Esophagus muscularis mucosa (tissue), 4 donors: ENCODE results near the gene CKAP5. TPM values are rescaled to one million over a fixed set of nuclear protein-coding genes. Genes with fewer than 3 reads are reported as not detected.

ENCODE experiments used
- DNase-seq: peaks from one replicate; pipeline ENCODE4 v3.0.0-alpha.2; 2017; ENCODE audit errors: extremely low spot score
- H3K27ac ChIP-seq, 4 donors: fragments of 200-600 bp; sonication (generic); replicated peaks in 1 of 4; 1 replicate in 3 of 4; 2 replicates in 1 of 4; pipeline ENCODE4 v1.5.1; 2016 to 2019; ENCODE audit warnings: mild to moderate bottlenecking in 1 of 4
- H3K27me3 ChIP-seq, 4 donors: fragments of 200-600 bp; sonication (generic); one replicate each; pipeline versions ENCODE4 v1.5.1 to v1.6.0; 2016 to 2019
- H3K36me3 ChIP-seq, 4 donors: fragments of 200-600 bp; sonication (generic); one replicate each; pipeline ENCODE4 v1.5.1; 2016 to 2019
- H3K4me1 ChIP-seq, 4 donors: fragments of 200-600 bp; sonication (generic); one replicate each; pipeline ENCODE4 v1.5.1; 2016 to 2019
- H3K4me3 ChIP-seq, 4 donors: fragments of 200-600 bp; sonication (generic); 1 replicate in 2 of 4; 2 replicates in 2 of 4; pipeline ENCODE4 v1.5.1; 2016 to 2019; ENCODE audit warnings: mild to moderate bottlenecking in 4 of 4, moderate library complexity in 1 of 4
- H3K9me3 ChIP-seq, 4 donors: fragments of 200-600 bp; sonication (generic); 1 replicate in 3 of 4; 2 replicates in 1 of 4; pipeline ENCODE4 v1.5.1; 2016 to 2019
- EP300 ChIP-seq: sonication (generic); formaldehyde crosslinking; IDR thresholded peaks from one replicate; pipeline ENCODE4 v1.6.1; 2017; ENCODE audit warnings: antibody characterized with exemption
- POLR2A ChIP-seq: fragments of 450-650 bp; IDR thresholded peaks from one replicate; pipeline ENCODE4 v1.6.1; 2017; ENCODE audit warnings: antibody characterized with exemption, moderate library complexity, mild to moderate bottlenecking, low read depth
- POLR2AphosphoS5 ChIP-seq, 2 donors: sonication (generic); formaldehyde crosslinking; IDR thresholded peaks; one replicate each; pipeline ENCODE4 v1.6.1; 2017; ENCODE audit warnings: antibody characterized with exemption in 2 of 2
- WGBS: methylation state at CpG from one replicate; pipeline ENCODE4 v1.1.5; 2018; 5-methylcytosine and 5-hydroxymethylcytosine counted together
- intact Hi-C: fragments of 100-400 bp; cut with DNase I; formaldehyde crosslinking; loops from one replicate; pipeline ENCODE4 v1.15.1; 2023
- total RNA-seq, 4 donors: library from RNA; depleted of rRNA; stranded (reverse); fragments of >200 nt; gene quantifications; one replicate each; pipeline versions ENCODE4 v1.1.0 to v1.2.1, GENCODE V29; 2016
- TF ChIP-seq, protein P1 (sequence below), 3 experiments: fragments of 200-600 bp in 2 of 3; fragments of 450-650 bp in 1 of 3; sonication (generic) in 2 of 3; IDR thresholded peaks; one replicate each; pipeline ENCODE4 v1.5.1; 2017 to 2019; ENCODE audit warnings: antibody characterized with exemption in 3 of 3, mild to moderate bottlenecking in 2 of 3, moderate library complexity in 1 of 3

Gene CKAP5
- total RNA-seq, 4 donors from 2014 or later, result 32.4 to 49.2 (median 40.0) TPM

DNA sequence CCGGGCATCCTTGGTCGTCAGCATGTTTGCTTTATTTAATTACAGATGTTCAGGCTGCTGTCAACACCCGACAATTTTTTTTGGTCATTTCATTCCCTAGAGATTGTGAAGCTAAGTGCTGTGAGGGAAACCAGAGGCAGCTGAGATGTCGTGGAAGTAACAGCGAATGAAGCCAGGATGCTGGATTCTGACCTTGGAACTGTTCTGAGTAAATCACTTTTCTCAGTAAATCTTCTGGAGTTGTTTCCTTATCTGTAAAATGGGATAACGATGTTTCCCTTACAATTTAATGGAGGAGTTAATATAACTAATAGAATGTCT lies 390 bp upstream of the CKAP5 start:
- no peaks in the 10 kb centered on the region for H3K27me3 ChIP-seq
- H3K4me3 ChIP-seq, result peak overlapping the region; percentile 83 to 99 (median 92)
- TF ChIP-seq POLR2AphosphoS5 (IDR thresholded peaks at IDR 0.05) (no peak), POLR2A (no peak), EP300 (no peak)
- TF ChIP-seq, protein P1, sequence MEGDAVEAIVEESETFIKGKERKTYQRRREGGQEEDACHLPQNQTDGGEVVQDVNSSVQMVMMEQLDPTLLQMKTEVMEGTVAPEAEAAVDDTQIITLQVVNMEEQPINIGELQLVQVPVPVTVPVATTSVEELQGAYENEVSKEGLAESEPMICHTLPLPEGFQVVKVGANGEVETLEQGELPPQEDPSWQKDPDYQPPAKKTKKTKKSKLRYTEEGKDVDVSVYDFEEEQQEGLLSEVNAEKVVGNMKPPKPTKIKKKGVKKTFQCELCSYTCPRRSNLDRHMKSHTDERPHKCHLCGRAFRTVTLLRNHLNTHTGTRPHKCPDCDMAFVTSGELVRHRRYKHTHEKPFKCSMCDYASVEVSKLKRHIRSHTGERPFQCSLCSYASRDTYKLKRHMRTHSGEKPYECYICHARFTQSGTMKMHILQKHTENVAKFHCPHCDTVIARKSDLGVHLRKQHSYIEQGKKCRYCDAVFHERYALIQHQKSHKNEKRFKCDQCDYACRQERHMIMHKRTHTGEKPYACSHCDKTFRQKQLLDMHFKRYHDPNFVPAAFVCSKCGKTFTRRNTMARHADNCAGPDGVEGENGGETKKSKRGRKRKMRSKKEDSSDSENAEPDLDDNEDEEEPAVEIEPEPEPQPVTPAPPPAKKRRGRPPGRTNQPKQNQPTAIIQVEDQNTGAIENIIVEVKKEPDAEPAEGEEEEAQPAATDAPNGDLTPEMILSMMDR (IDR thresholded peaks at IDR 0.05), result no peak
- WGBS, result 11% methylated on average over 6 of the region's 6 CpGs
- no peak for DNase-seq
- intact Hi-C loops, result no loop called here
- H3K4me1 ChIP-seq, result peaks cover 16 to 31% (median 23%) of the 10 kb centered on the region in 4 donors
- H3K36me3 ChIP-seq, result no peaks in the 10 kb centered on the region
- no peaks in the 10 kb centered on the region for H3K9me3 ChIP-seq
- H3K27ac ChIP-seq, result peak overlapping the region in 3 of 4 donors; percentile 82 to 90 (median 89)

DNA sequence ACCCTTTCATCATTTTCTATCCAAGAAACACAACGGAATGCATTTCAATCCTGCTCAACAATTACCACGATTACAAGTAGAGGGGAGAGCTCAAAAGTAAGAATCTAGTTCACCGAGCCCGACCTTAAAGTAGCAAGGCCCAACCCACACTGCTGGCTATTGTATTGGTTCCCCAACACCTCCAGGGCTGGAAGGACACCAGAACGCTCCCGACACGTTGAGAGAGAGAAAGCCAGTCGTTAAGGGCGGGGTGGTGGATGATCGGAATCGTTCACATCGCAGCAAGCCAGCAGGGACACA lies 690 bp downstream of the CKAP5 start:
- H3K4me3 ChIP-seq, result peak overlapping the region; percentile 83 to 99 (median 92)
- DNase-seq, result no peak
- no peaks in the 10 kb centered on the region for H3K27me3 ChIP-seq
- H3K9me3 ChIP-seq, result no peaks in the 10 kb centered on the region
- WGBS, result 0% methylated on average over 12 of the region's 12 CpGs
- H3K27ac ChIP-seq, result peak overlapping the region; percentile 82 to 90 (median 89)
- TF ChIP-seq POLR2AphosphoS5 (IDR thresholded peaks at IDR 0.05), result no peak
- TF ChIP-seq POLR2A, result no peak
- TF ChIP-seq EP300, result no peak
- TF ChIP-seq, protein P1 (IDR thresholded peaks at IDR 0.05), result no peak
- intact Hi-C loops, result no loop called here
- peaks cover 16 to 31% (median 23%) of the 10 kb centered on the region in 4 donors for H3K4me1 ChIP-seq
- no peaks in the 10 kb centered on the region for H3K36me3 ChIP-seq

DNA sequence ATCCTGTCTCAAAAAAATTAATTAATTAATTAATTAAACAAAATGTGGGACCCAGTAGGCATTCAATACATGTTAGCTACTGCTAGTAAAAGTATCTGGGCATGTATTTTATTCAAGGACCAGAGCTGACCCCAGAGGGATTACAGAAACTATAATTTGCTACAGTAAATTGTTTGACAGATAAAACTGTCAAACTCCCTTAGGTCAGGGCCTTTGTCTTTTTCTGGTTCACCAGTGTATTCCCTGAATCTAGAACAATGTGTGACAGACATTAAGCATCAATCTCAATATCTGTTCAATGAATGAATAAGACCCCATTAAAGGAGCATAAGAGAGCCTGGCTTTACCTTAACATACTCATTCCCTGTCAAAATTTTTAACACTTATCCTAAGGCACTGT lies 6.0 kb downstream of the CKAP5 start:
- H3K9me3 ChIP-seq, result no peaks in the 10 kb centered on the region
- intact Hi-C loops, result no loop called here
- H3K27me3 ChIP-seq, result no peaks in the 10 kb centered on the region
- DNase-seq, result no peak
- H3K36me3 ChIP-seq, result no peaks in the 10 kb centered on the region
- no peak overlapping the region for H3K4me3 ChIP-seq
- peaks cover 13 to 25% (median 15%) of the 10 kb centered on the region in 4 donors for H3K4me1 ChIP-seq
- no peak overlapping the region for H3K27ac ChIP-seq
- TF ChIP-seq, protein P1 (IDR thresholded peaks at IDR 0.05), result no peak
- TF ChIP-seq POLR2A, result no peak
- TF ChIP-seq EP300, result no peak
- no peak for TF ChIP-seq POLR2AphosphoS5 (IDR thresholded peaks at IDR 0.05)

DNA sequence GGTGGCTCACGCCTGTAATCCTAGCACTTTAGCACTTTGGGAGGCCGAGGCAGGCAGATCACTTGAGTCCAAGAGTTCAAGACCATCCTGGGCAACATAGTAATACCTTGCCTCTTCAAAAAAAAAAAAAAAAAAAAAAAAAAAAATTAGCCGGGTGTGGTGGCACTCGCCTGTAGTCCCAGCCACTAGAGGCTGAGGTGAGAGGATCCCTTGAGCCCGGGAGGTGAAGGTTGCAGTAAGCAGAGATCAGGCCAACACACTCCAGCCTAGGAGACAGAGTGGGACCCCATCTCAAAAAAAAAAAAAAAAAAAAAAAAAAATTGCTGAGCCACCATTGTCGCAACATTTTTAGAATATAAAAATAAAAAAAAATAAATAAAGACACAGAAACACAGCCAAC lies 7.6 kb downstream of the CKAP5 start:
- H3K4me3 ChIP-seq, result no peak overlapping the region
- H3K27me3 ChIP-seq, result no peaks in the 10 kb centered on the region
- no peak for DNase-seq
- peaks cover 1 to 10% (median 4%) of the 10 kb centered on the region in 4 donors for H3K4me1 ChIP-seq
- intact Hi-C loops, result no loop called here
- no peaks in the 10 kb centered on the region for H3K36me3 ChIP-seq
- WGBS, result 94% methylated on average over 5 of the region's 6 CpGs
- H3K9me3 ChIP-seq, result no peaks in the 10 kb centered on the region
- TF ChIP-seq POLR2AphosphoS5 (IDR thresholded peaks at IDR 0.05) (no peak), POLR2A (no peak), EP300 (no peak)
- TF ChIP-seq, protein P1 (IDR thresholded peaks at IDR 0.05), result no peak
- H3K27ac ChIP-seq, result no peak overlapping the region

DNA sequence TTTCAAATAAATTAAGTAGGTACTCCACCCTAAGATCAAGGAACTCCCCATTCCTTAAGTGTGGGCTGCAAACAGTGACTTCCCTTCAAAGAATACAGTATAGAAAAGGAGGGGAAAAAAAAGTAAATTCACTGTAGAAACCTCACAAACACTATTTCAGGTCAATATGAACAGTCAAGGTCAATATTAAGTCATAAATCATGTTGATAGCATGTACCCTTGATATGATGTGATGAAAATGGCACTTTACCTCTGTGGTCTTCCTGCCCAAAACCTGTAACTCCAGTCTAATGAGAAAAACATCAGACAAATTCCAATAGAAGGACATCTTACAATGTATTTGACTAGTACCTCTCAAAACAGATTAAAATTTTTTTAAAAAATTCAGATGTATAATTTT lies 8.2 kb downstream of the CKAP5 start:
- H3K27ac ChIP-seq, result no peak overlapping the region
- no peak for TF ChIP-seq EP300
- no peak for TF ChIP-seq POLR2A
- TF ChIP-seq POLR2AphosphoS5 (IDR thresholded peaks at IDR 0.05), result no peak
- TF ChIP-seq, protein P1 (IDR thresholded peaks at IDR 0.05), result no peak
- intact Hi-C loops, result no loop called here

More for the DNA sequence above, 8.2 kb downstream of the CKAP5 start:
- Histone ChIP-seq H3K4me3 (no peak overlapping the region), H3K4me1 (peaks cover 0 to 6% (median 4%) of the 10 kb centered on the region in 4 donors), H3K27me3 (no peaks in the 10 kb centered on the region), H3K9me3 (no peaks in the 10 kb centered on the region), H3K36me3 (no peaks in the 10 kb centered on the region)
- DNase-seq, result no peak
